NT2/D1 (cell line): ENCODE data around the gene NSUN6.

Experiments used
- DNase-seq: peaks from one replicate; pipeline ENCODE4 v3.0.0-alpha.2; 2011; ENCODE audit warnings: low read depth, low spot score
- H3K27me3 ChIP-seq: 2 replicates; pipeline ENCODE4 v1.6.0; 2011; ENCODE audit warnings: mild to moderate bottlenecking; ENCODE audit not compliant: insufficient read length, insufficient read depth
- H3K36me3 ChIP-seq: 2 replicates; pipeline ENCODE4 v1.6.1; 2011; ENCODE audit warnings: mild to moderate bottlenecking, low read length, mixed read lengths; ENCODE audit not compliant: insufficient read depth, insufficient read length
- H3K4me1 ChIP-seq: 2 replicates; pipeline ENCODE4 v1.5.1; 2011; ENCODE audit not compliant: insufficient read depth, insufficient read length
- H3K4me3 ChIP-seq: 2 replicates; pipeline ENCODE4 v1.5.1; 2011; ENCODE audit warnings: low read depth; ENCODE audit not compliant: insufficient read length
- H3K9ac ChIP-seq: 2 replicates; pipeline ENCODE4 v1.6.0; 2011; ENCODE audit warnings: low read depth; ENCODE audit not compliant: insufficient read length
- H3K9me3 ChIP-seq: 2 replicates; pipeline ENCODE4 v1.5.1; 2011; ENCODE audit warnings: mild to moderate bottlenecking, low read length; ENCODE audit not compliant: insufficient read depth
- SUZ12 ChIP-seq: IDR thresholded peaks from 2 replicates; pipeline ENCODE4 v1.6.1; 2011; ENCODE audit not compliant: insufficient read length, insufficient read depth; ENCODE audit errors: extremely low read depth
- YY1 ChIP-seq: IDR thresholded peaks from 2 replicates; pipeline ENCODE4 v1.6.1; 2011; ENCODE audit not compliant: insufficient read length, insufficient read depth
- ZNF274 ChIP-seq: IDR thresholded peaks from 2 replicates; pipeline ENCODE4 v1.6.1; 2011; ENCODE audit warnings: mild to moderate bottlenecking, low read depth, low read length

Gene NSUN6

GRCh38 chr10:18651324-18652007, at the start of gene NSUN6:
Gene NSUN6 (minus strand): TSS chr10:18651587. CDS start chr10:18651203, 384 bp downstream.
- TF ChIP-seq ZNF274: no peak
- TF ChIP-seq SUZ12: no peak
- no peak for TF ChIP-seq YY1
- Histone ChIP-seq H3K4me3 (peak within 1 kb of the TSS; percentile 86), H3K36me3 (peaks cover 7% of the 10 kb centered on the region), H3K9ac (peak within 1 kb of the TSS; percentile 90), H3K27me3 (no peaks in the 10 kb centered on the region), H3K4me1 (no peaks in the 10 kb centered on the region), H3K9me3 (no peaks in the 10 kb centered on the region)
- no peak for DNase-seq

GRCh38 chr10:18699849-18700840, 48.8 kb upstream of the NSUN6 start:
- Histone ChIP-seq H3K36me3 (no peaks in the 10 kb centered on the region), H3K9ac (no peak overlapping the region), H3K4me3 (no peak overlapping the region), H3K27me3 (no peaks in the 10 kb centered on the region), H3K9me3 (no peaks in the 10 kb centered on the region), H3K4me1 (no peaks in the 10 kb centered on the region)
- TF ChIP-seq SUZ12: no peak
- no peak for DNase-seq

- Histone ChIP-seq H3K9ac (no peak overlapping the region), H3K9me3 (no peaks in the 10 kb centered on the region), H3K27me3 (no peaks in the 10 kb centered on the region), H3K4me3 (no peak overlapping the region), H3K36me3 (no peaks in the 10 kb centered on the region), H3K4me1 (no peaks in the 10 kb centered on the region)
- TF ChIP-seq ZNF274: no peak
- TF ChIP-seq SUZ12: no peak
- no peak for TF ChIP-seq YY1
- DNase-seq: no peak
These were observed 39.2 kb upstream of the NSUN6 start for GRCh38 chr10:18690541-18690940.

GRCh38 chr10:18689498-18689897, 38.1 kb upstream of the NSUN6 start:
- Histone ChIP-seq H3K36me3 (no peaks in the 10 kb centered on the region), H3K27me3 (no peaks in the 10 kb centered on the region), H3K4me3 (no peak overlapping the region), H3K9me3 (no peaks in the 10 kb centered on the region), H3K9ac (no peak overlapping the region), H3K4me1 (no peaks in the 10 kb centered on the region)
- no peak for TF ChIP-seq YY1
- TF ChIP-seq ZNF274: no peak
- no peak for DNase-seq

- Histone ChIP-seq H3K4me3 (no peak overlapping the region), H3K9me3 (no peaks in the 10 kb centered on the region), H3K4me1 (no peaks in the 10 kb centered on the region), H3K9ac (no peak overlapping the region), H3K36me3 (no peaks in the 10 kb centered on the region), H3K27me3 (no peaks in the 10 kb centered on the region)
- DNase-seq: no peak
- TF ChIP-seq YY1: no peak
- TF ChIP-seq ZNF274: no peak
- TF ChIP-seq SUZ12: no peak
These were observed 36.3 kb upstream of the NSUN6 start for GRCh38 chr10:18687706-18688105.

GRCh38 chr10:18687195-18687594, 35.8 kb upstream of the NSUN6 start:
- DNase-seq: no peak
- TF ChIP-seq SUZ12 (no peak), ZNF274 (no peak), YY1 (no peak)
- Histone ChIP-seq H3K36me3 (no peaks in the 10 kb centered on the region), H3K4me3 (no peak overlapping the region), H3K9me3 (no peaks in the 10 kb centered on the region), H3K9ac (no peak overlapping the region), H3K4me1 (no peaks in the 10 kb centered on the region), H3K27me3 (no peaks in the 10 kb centered on the region)

- Histone ChIP-seq H3K9ac (no peak overlapping the region), H3K36me3 (peaks cover 5% of the 10 kb centered on the region), H3K4me3 (no peak overlapping the region), H3K4me1 (no peaks in the 10 kb centered on the region), H3K9me3 (no peaks in the 10 kb centered on the region), H3K27me3 (no peaks in the 10 kb centered on the region)
- DNase-seq: no peak
- no peak for TF ChIP-seq YY1
- TF ChIP-seq ZNF274: no peak
- no peak for TF ChIP-seq SUZ12
These were observed 34.2 kb upstream of the NSUN6 start for GRCh38 chr10:18685555-18685954.
